ENCODE data around the gene AKTIP. TPM values are rescaled to one million over a fixed set of nuclear protein-coding genes. Genes with fewer than 3 reads are reported as not detected.
A peak's percentile ranks its signal among the peaks of the same experiment; 100 is the strongest.

The AKTIP gene
- total RNA-seq, 1 donor from 2014 or later = 24.0 TPM

DNA sequence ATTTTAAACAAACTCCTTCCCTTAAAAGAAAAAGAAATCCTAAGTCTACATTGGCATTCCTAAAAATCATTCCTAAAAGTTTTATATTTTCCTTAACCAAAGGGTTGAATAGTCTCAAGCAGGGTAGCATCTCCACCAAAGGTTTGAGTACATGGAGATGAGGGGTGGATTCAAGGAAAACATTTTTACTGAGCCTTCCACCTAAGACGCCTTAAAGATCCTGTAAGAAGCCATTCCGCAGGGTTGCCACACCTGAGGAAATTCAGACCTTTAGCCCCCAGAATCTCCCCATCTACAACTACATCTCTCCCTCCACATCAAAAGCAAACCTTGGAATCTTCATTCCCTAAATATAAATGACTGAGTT lies 7.7 kb upstream of the AKTIP start:
- no peak overlapping the region for H3K27ac Mint-ChIP-seq

DNA sequence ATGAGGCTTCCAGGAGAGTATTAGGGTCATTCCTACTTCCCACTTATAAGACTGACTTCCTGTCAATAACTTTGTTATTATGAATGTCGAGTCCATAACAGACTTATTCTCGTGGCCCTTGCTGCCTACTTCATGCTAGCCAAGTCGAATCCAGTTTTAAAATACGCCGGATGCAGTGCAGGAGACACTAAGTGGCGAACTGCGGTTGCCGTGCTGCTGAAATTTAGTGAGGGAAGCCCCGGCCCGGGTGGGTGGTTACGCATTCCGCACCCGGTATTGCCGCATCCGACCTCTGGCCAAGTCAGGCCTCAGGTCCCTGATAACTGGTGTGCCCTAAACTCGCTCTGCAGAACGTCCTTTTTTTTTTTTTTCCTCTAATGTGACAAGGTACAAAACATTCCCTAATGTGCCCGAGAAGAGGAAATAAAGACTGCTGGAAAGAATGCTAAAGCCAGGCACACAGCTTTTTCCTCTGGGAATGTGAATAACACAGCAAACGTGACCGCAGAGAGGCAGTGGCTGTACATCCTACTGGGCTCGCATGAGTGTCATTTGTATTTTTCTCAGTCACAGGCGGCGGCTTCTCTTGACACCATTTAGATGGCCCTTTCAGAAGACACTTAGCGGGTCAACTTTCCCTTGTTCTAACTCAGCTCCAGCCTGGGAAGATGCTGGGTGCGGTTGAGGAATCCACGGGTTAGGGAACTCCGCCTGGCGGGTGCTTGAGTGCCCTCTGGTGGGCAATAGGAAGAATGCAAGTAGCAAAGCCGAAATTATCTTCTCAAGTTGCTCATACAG lies 7.1 kb upstream of the AKTIP start:
- Histone ChIP-seq H3K4me3 (no peak overlapping the region), H3K27ac (no peak overlapping the region), H3K9ac (no peak overlapping the region), H4K20me1 (ENCODE audit: low read depth) (no peaks in the 10 kb centered on the region), H3K4me1 (no peaks in the 10 kb centered on the region), H3K79me2 (ENCODE audit: low read depth) (no peaks in the 10 kb centered on the region), H3K27me3 (no peaks in the 10 kb centered on the region), H3K36me3 (no peaks in the 10 kb centered on the region), H3F3A (ENCODE audit: low read depth) (no peaks in the 10 kb centered on the region), H3K9me3 (ENCODE audit: low read depth) (no peaks in the 10 kb centered on the region), H2AFZ (replicated peaks) (peak overlapping the region; percentile 93), H3K4me2 (no peak overlapping the region)
- Mint-ChIP-seq H3K36me3 (no peaks in the 10 kb centered on the region), H3K27ac (no peak overlapping the region), H3K4me3 (no peak overlapping the region), H3K27me3 (ENCODE audit: insufficient read depth, low read depth) (peaks cover 9% of the 10 kb centered on the region), H3K4me1 (peaks cover 10% of the 10 kb centered on the region), H3K9me3 (peaks cover 10% of the 10 kb centered on the region)
- TF ChIP-seq, protein P1, sequence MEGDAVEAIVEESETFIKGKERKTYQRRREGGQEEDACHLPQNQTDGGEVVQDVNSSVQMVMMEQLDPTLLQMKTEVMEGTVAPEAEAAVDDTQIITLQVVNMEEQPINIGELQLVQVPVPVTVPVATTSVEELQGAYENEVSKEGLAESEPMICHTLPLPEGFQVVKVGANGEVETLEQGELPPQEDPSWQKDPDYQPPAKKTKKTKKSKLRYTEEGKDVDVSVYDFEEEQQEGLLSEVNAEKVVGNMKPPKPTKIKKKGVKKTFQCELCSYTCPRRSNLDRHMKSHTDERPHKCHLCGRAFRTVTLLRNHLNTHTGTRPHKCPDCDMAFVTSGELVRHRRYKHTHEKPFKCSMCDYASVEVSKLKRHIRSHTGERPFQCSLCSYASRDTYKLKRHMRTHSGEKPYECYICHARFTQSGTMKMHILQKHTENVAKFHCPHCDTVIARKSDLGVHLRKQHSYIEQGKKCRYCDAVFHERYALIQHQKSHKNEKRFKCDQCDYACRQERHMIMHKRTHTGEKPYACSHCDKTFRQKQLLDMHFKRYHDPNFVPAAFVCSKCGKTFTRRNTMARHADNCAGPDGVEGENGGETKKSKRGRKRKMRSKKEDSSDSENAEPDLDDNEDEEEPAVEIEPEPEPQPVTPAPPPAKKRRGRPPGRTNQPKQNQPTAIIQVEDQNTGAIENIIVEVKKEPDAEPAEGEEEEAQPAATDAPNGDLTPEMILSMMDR (IDR thresholded peaks at IDR 0.05) = peak; percentile 97
- TF ChIP-seq EZH2 (IDR thresholded peaks at IDR 0.05) = no peak
- peak; percentile 81 for DNase-seq (ENCODE audit: low spot score)

More for the DNA sequence above, 7.7 kb upstream of the AKTIP start:
- H3K4me2 ChIP-seq = no peak overlapping the region
- no peaks in the 10 kb centered on the region for H3F3A ChIP-seq (ENCODE audit: low read depth)
- H3K79me2 ChIP-seq (ENCODE audit: low read depth) = no peaks in the 10 kb centered on the region
- Mint-ChIP-seq H3K9me3 (peaks cover 10% of the 10 kb centered on the region), H3K36me3 (no peaks in the 10 kb centered on the region), H3K27me3 (ENCODE audit: insufficient read depth, low read depth) (peaks cover 8% of the 10 kb centered on the region), H3K4me3 (no peak overlapping the region), H3K4me1 (peaks cover 8% of the 10 kb centered on the region)
- TF ChIP-seq EZH2 (IDR thresholded peaks at IDR 0.05) (no peak), EZH2phosphoT487 (IDR thresholded peaks at IDR 0.05) (no peak)
- TF ChIP-seq, protein P1 (IDR thresholded peaks at IDR 0.05) = no peak
- no peak overlapping the region for H3K4me3 ChIP-seq
- H3K36me3 ChIP-seq = no peaks in the 10 kb centered on the region
- no peaks in the 10 kb centered on the region for H3K27me3 ChIP-seq
- H3K27ac ChIP-seq = no peak overlapping the region
- H3K9ac ChIP-seq = no peak overlapping the region
- no peaks in the 10 kb centered on the region for H3K4me1 ChIP-seq
- peak overlapping the region; percentile 93 for H2AFZ ChIP-seq (replicated peaks)
- no peaks in the 10 kb centered on the region for H4K20me1 ChIP-seq (ENCODE audit: low read depth)
- no peak for DNase-seq (ENCODE audit: low spot score)
- H3K9me3 ChIP-seq (ENCODE audit: low read depth) = no peaks in the 10 kb centered on the region

DNA sequence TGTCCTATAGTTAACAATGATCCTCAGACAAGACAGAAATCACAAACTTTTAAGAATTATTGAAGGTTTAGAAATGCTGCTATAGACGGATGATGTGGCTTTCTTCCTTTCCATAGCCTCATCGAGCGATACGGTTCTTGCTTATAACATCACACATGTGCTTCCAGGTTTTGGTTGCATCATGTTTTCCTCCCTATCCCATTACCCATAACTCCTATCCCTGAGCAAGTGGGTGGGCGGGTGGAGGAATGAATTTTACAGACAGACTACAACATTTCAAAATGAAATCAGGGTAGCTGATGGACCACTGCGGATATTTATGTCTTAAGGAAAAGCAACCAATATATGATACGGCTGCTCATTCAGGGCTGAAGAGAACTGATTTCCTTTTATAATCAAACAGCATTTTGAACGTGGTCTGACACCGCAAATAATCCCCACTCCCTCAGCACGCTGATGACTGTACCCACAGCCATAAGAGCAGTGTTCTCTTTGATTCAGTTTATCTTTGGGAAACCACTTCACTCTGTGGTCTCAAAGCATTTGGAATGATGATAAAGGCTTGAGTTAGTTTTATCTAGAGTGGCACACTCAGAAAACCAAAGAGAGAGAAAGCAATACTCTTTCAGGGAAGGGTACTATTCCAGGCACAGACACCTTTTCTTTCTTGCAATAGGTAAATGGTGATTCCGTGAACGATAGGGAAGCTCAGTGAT lies 4.6 kb upstream of the AKTIP start:
- Mint-ChIP-seq H3K36me3 (no peaks in the 10 kb centered on the region), H3K4me1 (peaks cover 20% of the 10 kb centered on the region), H3K27ac (no peak overlapping the region), H3K9me3 (no peaks in the 10 kb centered on the region), H3K4me3 (no peak overlapping the region), H3K27me3 (ENCODE audit: insufficient read depth, low read depth) (peaks cover 12% of the 10 kb centered on the region)
- no peak overlapping the region for H3K4me2 ChIP-seq
- DNase-seq (ENCODE audit: low spot score) = no peak
- TF ChIP-seq EZH2 (IDR thresholded peaks at IDR 0.05) (no peak), EZH2phosphoT487 (IDR thresholded peaks at IDR 0.05) (no peak)
- TF ChIP-seq, protein P1 (IDR thresholded peaks at IDR 0.05) = no peak
- peaks cover under 1% of the 10 kb centered on the region for H3K79me2 ChIP-seq (ENCODE audit: low read depth)
- H3K36me3 ChIP-seq = no peaks in the 10 kb centered on the region
- peaks cover 17% of the 10 kb centered on the region for H3F3A ChIP-seq (ENCODE audit: low read depth)
- no peak overlapping the region for H3K4me3 ChIP-seq
- H3K9ac ChIP-seq = no peak overlapping the region
- H3K27me3 ChIP-seq = no peaks in the 10 kb centered on the region
- H2AFZ ChIP-seq (replicated peaks) = no peak overlapping the region
- H3K9me3 ChIP-seq (ENCODE audit: low read depth) = no peaks in the 10 kb centered on the region
- no peaks in the 10 kb centered on the region for H4K20me1 ChIP-seq (ENCODE audit: low read depth)
- no peak overlapping the region for H3K27ac ChIP-seq
- H3K4me1 ChIP-seq = peaks cover 7% of the 10 kb centered on the region

Measured in neural progenitor cell (in vitro differentiated cells).